Measurements from ENCODE around the gene BRPF1. TPM values are rescaled to one million over a fixed set of nuclear protein-coding genes. Genes with fewer than 3 reads are reported as not detected.

Gene BRPF1
- total RNA-seq, 1 donor from 2014 or later, result 23.6 TPM

GRCh38 chr3:9703736-9704346 is 27.7 kb upstream of the BRPF1 start, which contains the start of gene CPNE9:
TSS of gene CPNE9 (plus strand) at chr3:9703833. CDS start at chr3:9703997, 164 bp downstream.
- no peak for DNase-seq (ENCODE audit: low read depth)

GRCh38 chr3:9704347-9705322 is 26.9 kb upstream of the BRPF1 start:
- no peak for DNase-seq (ENCODE audit: low read depth)

- no peak for DNase-seq (ENCODE audit: low read depth)
These were observed 21.3 kb upstream of the BRPF1 start for GRCh38 chr3:9710174-9710739.

GRCh38 chr3:9712415-9712814 is 19.1 kb upstream of the BRPF1 start:
- no peak for DNase-seq (ENCODE audit: low read depth)

- DNase-seq (ENCODE audit: low read depth), result no peak
These were observed 18.4 kb upstream of the BRPF1 start for GRCh38 chr3:9713142-9713541.

- DNase-seq (ENCODE audit: low read depth), result no peak
These were observed 16.4 kb upstream of the BRPF1 start for GRCh38 chr3:9715136-9715535.

GRCh38 chr3:9715764-9716437 is 15.6 kb upstream of the BRPF1 start:
- peak; percentile 88 for DNase-seq (ENCODE audit: low read depth)

GRCh38 chr3:9716801-9717555 is 14.6 kb upstream of the BRPF1 start:
- no peak for DNase-seq (ENCODE audit: low read depth)

- DNase-seq (ENCODE audit: low read depth), result no peak
These were observed 14.0 kb upstream of the BRPF1 start for GRCh38 chr3:9717563-9717962.

GRCh38 chr3:9718118-9718517 is 13.4 kb upstream of the BRPF1 start:
- no peak for DNase-seq (ENCODE audit: low read depth)

- DNase-seq (ENCODE audit: low read depth), result peak; percentile 11
These were observed 10.4 kb upstream of the BRPF1 start for GRCh38 chr3:9721015-9721699.

- no peak for DNase-seq (ENCODE audit: low read depth)
These were observed 9.9 kb upstream of the BRPF1 start for GRCh38 chr3:9721700-9722060.

GRCh38 chr3:9725775-9726515 is 5.6 kb upstream of the BRPF1 start:
- no peak for DNase-seq (ENCODE audit: low read depth)

- DNase-seq (ENCODE audit: low read depth), result no peak
These were observed 4.4 kb upstream of the BRPF1 start for GRCh38 chr3:9727041-9727595.

- no peak for DNase-seq (ENCODE audit: low read depth)
These were observed 3.8 kb upstream of the BRPF1 start for GRCh38 chr3:9727743-9728142.

GRCh38 chr3:9729419-9729818 is 2.1 kb upstream of the BRPF1 start:
- no peak for DNase-seq (ENCODE audit: low read depth)

- no peak for DNase-seq (ENCODE audit: low read depth)
These were observed 804 bp upstream of the BRPF1 start for GRCh38 chr3:9730657-9731205.

GRCh38 chr3:9732080-9732739 is 675 bp downstream of the BRPF1 start:
- DNase-seq (ENCODE audit: low read depth), result no peak

GRCh38 chr3:9732740-9733115 is 1.2 kb downstream of the BRPF1 start:
- peak; percentile 7 for DNase-seq (ENCODE audit: low read depth)
